ENCODE measurements around the gene SORBS1.

DNA sequence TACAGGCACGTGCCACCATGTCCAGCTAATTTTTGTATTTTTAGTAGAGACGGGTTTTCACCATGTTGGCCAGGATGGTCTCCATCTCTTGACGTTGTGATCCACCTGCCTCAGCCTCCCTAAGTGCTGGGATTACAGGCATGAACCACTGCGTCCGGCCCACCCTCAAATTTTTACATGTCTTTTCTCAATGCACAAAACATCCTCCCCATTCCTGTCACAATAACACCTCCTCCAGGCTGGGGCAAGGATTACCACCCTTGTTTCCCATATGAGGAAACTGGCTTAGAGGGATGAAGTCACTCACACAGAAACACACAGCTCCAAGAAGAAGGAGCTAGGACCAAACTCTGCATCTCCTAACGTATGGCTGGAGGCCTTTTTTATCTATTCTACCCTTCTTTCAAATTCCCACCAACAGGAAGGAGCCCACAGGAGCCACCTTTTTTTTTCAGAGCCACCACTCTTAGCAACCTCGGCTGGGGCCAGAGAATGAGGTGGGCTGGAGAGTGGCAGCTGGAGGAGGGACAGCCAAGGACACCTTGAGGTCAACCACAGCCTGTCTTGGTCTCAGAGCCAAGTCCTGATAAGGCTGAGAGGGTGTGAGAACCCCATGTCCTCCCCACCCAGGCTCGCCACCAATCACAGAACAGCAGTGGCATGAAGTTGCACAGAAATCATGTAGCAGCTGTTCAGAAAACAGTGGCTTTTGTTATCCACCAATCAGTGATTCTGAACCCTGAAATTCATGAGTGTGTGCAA is 157.3 kb downstream of the SORBS1 start:
- TF ChIP-seq, protein P1, sequence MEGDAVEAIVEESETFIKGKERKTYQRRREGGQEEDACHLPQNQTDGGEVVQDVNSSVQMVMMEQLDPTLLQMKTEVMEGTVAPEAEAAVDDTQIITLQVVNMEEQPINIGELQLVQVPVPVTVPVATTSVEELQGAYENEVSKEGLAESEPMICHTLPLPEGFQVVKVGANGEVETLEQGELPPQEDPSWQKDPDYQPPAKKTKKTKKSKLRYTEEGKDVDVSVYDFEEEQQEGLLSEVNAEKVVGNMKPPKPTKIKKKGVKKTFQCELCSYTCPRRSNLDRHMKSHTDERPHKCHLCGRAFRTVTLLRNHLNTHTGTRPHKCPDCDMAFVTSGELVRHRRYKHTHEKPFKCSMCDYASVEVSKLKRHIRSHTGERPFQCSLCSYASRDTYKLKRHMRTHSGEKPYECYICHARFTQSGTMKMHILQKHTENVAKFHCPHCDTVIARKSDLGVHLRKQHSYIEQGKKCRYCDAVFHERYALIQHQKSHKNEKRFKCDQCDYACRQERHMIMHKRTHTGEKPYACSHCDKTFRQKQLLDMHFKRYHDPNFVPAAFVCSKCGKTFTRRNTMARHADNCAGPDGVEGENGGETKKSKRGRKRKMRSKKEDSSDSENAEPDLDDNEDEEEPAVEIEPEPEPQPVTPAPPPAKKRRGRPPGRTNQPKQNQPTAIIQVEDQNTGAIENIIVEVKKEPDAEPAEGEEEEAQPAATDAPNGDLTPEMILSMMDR (IDR thresholded peaks at IDR 0.05): no peak
- no peak for TF ChIP-seq POLR2A (IDR thresholded peaks at IDR 0.05)
